BE2C (cell line): ENCODE measurements around the gene HRCT1.
A peak's percentile ranks its signal among the peaks of the same experiment; 100 is the strongest.

Source experiments
- DNase-seq: peaks from one replicate; pipeline ENCODE4 v3.0.0-alpha.2; 2020
- H3K27me3 ChIP-seq: fragments of 250-450 bp; sonication (Bioruptor Pico); 2 replicates; pipeline ENCODE4 v1.5.1; 2020; ENCODE audit warnings: mild to moderate bottlenecking
- H3K36me3 ChIP-seq: fragments of 250-450 bp; sonication (Bioruptor Pico); 2 replicates; pipeline ENCODE4 v1.5.1; 2020; ENCODE audit warnings: mild to moderate bottlenecking
- H3K4me1 ChIP-seq: fragments of 250-450 bp; sonication (Bioruptor Pico); 2 replicates; pipeline ENCODE4 v1.5.1; 2020
- H3K4me3 ChIP-seq: 2 replicates; pipeline ENCODE4 v1.5.1; 2011; ENCODE audit warnings: low read depth, low read length
- H3K9me3 ChIP-seq: fragments of 250-450 bp; sonication (Bioruptor Pico); 2 replicates; pipeline ENCODE4 v1.5.1; 2020
- TF ChIP-seq, protein P1 (sequence below): IDR thresholded peaks from 2 replicates; pipeline ENCODE4 v1.5.1; 2012; ENCODE audit warnings: mild to moderate bottlenecking, low read depth, low read length

HRCT1 gene

DNA sequence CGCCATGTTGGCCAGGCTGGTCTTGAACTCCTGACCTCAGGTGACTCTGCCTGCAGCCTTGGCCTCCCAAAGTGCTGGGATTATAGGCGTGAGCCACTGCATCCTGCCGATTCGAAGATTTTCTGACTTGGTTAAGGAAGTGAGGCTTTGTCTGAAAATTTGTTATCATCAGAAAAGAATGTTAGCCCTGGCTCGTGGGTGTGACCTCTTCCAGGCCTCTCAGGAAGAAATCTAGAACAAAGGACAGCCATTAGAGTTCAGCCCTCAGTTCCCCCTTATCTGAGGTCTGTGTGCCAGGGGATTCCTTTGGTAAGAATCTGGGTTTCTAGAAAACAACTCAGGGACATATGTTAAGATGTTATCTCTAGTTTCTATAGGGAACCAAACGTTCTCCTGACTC is 45.7 kb downstream of the HRCT1 start:
- TF ChIP-seq, protein P1, sequence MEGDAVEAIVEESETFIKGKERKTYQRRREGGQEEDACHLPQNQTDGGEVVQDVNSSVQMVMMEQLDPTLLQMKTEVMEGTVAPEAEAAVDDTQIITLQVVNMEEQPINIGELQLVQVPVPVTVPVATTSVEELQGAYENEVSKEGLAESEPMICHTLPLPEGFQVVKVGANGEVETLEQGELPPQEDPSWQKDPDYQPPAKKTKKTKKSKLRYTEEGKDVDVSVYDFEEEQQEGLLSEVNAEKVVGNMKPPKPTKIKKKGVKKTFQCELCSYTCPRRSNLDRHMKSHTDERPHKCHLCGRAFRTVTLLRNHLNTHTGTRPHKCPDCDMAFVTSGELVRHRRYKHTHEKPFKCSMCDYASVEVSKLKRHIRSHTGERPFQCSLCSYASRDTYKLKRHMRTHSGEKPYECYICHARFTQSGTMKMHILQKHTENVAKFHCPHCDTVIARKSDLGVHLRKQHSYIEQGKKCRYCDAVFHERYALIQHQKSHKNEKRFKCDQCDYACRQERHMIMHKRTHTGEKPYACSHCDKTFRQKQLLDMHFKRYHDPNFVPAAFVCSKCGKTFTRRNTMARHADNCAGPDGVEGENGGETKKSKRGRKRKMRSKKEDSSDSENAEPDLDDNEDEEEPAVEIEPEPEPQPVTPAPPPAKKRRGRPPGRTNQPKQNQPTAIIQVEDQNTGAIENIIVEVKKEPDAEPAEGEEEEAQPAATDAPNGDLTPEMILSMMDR = no peak
- Histone ChIP-seq H3K9me3 (no peaks in the 10 kb centered on the region), H3K27me3 (peaks cover 28% of the 10 kb centered on the region), H3K4me3 (no peak overlapping the region), H3K4me1 (no peaks in the 10 kb centered on the region; the same call in 1 of the 2 replicates), H3K36me3 (no peaks in the 10 kb centered on the region)
- DNase-seq = no peak

DNA sequence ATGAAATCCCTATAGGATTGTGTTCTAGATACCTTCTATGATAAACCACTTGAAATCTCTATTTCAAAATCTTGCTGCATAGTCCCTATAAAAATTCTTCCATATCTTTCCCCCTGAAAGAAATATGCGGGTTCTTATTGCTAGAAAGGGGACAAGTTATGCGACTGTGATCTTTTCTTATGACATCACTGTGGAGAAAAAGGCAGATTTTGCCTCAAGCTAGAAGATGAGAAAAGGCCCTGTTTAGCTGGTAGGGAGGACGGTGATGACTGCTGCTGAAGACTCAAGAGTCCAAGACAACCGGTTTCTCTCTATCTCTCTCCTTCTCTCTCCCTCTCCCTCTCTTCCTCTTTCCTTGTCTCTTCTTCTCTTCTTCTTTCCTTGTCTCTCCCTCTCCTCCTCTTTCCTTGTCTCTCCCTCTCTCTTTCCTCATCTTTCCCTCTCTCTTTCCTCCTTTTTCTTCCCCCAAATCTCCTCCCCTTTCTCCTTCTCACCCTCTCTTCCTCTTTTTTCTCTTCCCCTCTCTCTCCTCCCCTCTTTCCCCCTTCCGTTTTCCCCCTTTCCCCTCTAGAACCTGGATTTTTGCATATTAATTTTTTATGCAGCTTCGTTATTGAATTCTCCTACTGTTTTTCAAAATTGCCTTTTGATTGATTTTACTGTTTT is 46.7 kb downstream of the HRCT1 start:
- DNase-seq = no peak
- Histone ChIP-seq H3K4me3 (no peak overlapping the region), H3K36me3 (no peaks in the 10 kb centered on the region), H3K27me3 (peaks cover 32% of the 10 kb centered on the region), H3K9me3 (no peaks in the 10 kb centered on the region), H3K4me1 (no peaks in the 10 kb centered on the region; the same call in 1 of the 2 replicates)
- TF ChIP-seq, protein P1 = no peak

DNA sequence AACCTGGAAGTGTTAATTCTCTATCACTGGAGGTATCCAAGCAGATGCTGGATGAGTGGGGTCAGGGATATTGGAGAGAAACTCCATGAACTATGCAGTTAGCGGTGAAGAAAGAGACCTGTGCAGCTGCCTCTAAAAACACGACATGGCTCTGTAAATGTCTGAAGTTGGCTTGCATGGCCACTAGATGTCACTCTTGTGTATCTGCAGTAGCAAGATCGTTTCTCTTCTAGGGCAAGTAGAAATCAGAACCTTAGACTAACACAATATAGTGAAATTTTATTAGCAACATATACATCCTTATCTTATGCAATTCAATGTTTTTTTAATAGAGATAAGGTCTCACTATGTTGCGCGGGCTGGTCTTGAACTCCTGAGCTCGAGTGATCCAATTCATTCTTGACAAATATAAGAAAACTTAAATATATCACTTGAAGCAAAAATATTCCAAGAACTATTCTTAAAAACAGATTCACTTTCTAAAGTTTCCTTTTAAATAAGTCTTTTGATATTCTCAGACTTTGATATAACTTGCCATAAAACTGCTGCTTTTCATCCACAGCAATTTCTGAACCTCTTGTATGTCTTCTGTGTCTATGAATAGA is 49.0 kb downstream of the HRCT1 start:
- no peaks in the 10 kb centered on the region; the same call in 1 of the 2 replicates for H3K4me1 ChIP-seq
- no peaks in the 10 kb centered on the region for H3K9me3 ChIP-seq
- no peaks in the 10 kb centered on the region for H3K36me3 ChIP-seq
- TF ChIP-seq, protein P1 = peak; percentile 95
- peak; percentile 58 for DNase-seq
- peaks cover 25% of the 10 kb centered on the region for H3K27me3 ChIP-seq
- no peak overlapping the region for H3K4me3 ChIP-seq

DNA sequence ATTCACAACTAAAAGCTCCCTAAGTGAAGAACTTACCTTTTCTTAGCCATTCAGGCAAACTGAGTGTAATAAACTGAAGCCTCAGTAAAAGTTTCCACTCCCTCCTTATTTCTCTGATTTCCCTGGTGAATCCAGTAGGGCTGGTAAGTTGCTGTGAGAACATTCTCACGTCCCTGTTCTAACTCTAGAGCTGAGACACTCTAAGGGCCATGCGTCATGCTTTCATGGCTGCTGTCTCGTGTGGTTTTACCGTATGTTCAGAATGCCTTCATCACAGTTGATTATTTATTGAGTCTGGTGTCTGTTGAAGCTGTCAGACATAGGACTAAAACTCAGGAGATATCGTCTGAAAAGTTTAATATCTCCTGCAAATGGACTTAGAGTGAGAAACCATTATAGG is 50.6 kb downstream of the HRCT1 start:
- Histone ChIP-seq H3K36me3 (no peaks in the 10 kb centered on the region), H3K4me3 (no peak overlapping the region), H3K9me3 (no peaks in the 10 kb centered on the region), H3K27me3 (peaks cover 22% of the 10 kb centered on the region), H3K4me1 (no peaks in the 10 kb centered on the region; the same call in 1 of the 2 replicates)
- no peak for DNase-seq
- TF ChIP-seq, protein P1 = no peak
